GM19193 (cell line): ENCODE results near the gene IFT88.

Source experiments
- POLR2A ChIP-seq: IDR thresholded peaks from 4 replicates; pipeline ENCODE4 v1.6.1; 2011; ENCODE audit not compliant: insufficient read depth, insufficient read length; ENCODE audit errors: extremely low read depth

The IFT88 gene

GRCh38 chr13:20550799-20551198, 16.2 kb upstream of the IFT88 start:
- no peak for TF ChIP-seq POLR2A

- TF ChIP-seq POLR2A: no peak
These were observed 13.6 kb upstream of the IFT88 start for GRCh38 chr13:20553311-20553710.

- TF ChIP-seq POLR2A: no peak
These were observed 8.0 kb upstream of the IFT88 start for GRCh38 chr13:20558982-20559381.

- no peak for TF ChIP-seq POLR2A
These were observed 7.1 kb upstream of the IFT88 start for GRCh38 chr13:20559659-20560356.

- TF ChIP-seq POLR2A: no peak
These were observed 5.2 kb upstream of the IFT88 start for GRCh38 chr13:20561741-20562140.

GRCh38 chr13:20565115-20565736, 1.7 kb upstream of the IFT88 start:
- TF ChIP-seq POLR2A: no peak

- TF ChIP-seq POLR2A: no peak
These were observed 474 bp upstream of the IFT88 start for GRCh38 chr13:20566468-20566897.

GRCh38 chr13:20567881-20568528, 1.0 kb downstream of the IFT88 start:
- TF ChIP-seq POLR2A: no peak

- TF ChIP-seq POLR2A: no peak
These were observed 3.6 kb downstream of the IFT88 start for GRCh38 chr13:20570517-20570916.

- no peak for TF ChIP-seq POLR2A
These were observed 4.7 kb downstream of the IFT88 start for GRCh38 chr13:20571676-20572075.

GRCh38 chr13:20573186-20573585, 6.2 kb downstream of the IFT88 start:
- TF ChIP-seq POLR2A: no peak

- TF ChIP-seq POLR2A: no peak
These were observed 6.7 kb downstream of the IFT88 start for GRCh38 chr13:20573636-20574035.

- no peak for TF ChIP-seq POLR2A
These were observed 12.2 kb downstream of the IFT88 start for GRCh38 chr13:20579191-20579590.

GRCh38 chr13:20580257-20580656, 13.3 kb downstream of the IFT88 start:
- TF ChIP-seq POLR2A: no peak

- no peak for TF ChIP-seq POLR2A
These were observed 15.1 kb downstream of the IFT88 start for GRCh38 chr13:20582026-20582425.

- no peak for TF ChIP-seq POLR2A
These were observed 16.9 kb downstream of the IFT88 start for GRCh38 chr13:20583803-20584293.
